ES-I3 (cell line): Measurements from ENCODE around the gene LARP1.

ENCODE experiments used
- H3K36me3 ChIP-seq: 2 replicates; pipeline ENCODE4 v1.6.1; 2013; ENCODE audit warnings: mild to moderate bottlenecking, low read length, control low read depth, moderate library complexity; ENCODE audit not compliant: insufficient read depth
- H3K4me1 ChIP-seq: 2 replicates; pipeline ENCODE4 v1.6.1; 2013; ENCODE audit warnings: mild to moderate bottlenecking, control low read depth, low read length; ENCODE audit not compliant: insufficient read depth
- H3K9ac ChIP-seq: 2 replicates; pipeline ENCODE4 v1.6.1; 2013; ENCODE audit warnings: low read depth, mild to moderate bottlenecking, low read length, moderate library complexity
- H3K9me3 ChIP-seq: 2 replicates; pipeline ENCODE4 v1.6.1; 2013; ENCODE audit warnings: mild to moderate bottlenecking, low read length, moderate library complexity; ENCODE audit not compliant: control insufficient read depth, insufficient read depth

The LARP1 gene

GRCh38 chr5:154782812-154783592 lies 27.8 kb downstream of the LARP1 start:
- Histone ChIP-seq H3K4me1 (peaks cover 38% of the 10 kb centered on the region), H3K36me3 (no peaks in the 10 kb centered on the region), H3K9me3 (no peaks in the 10 kb centered on the region), H3K9ac (no peak overlapping the region)

- Histone ChIP-seq H3K9me3 (no peaks in the 10 kb centered on the region), H3K36me3 (no peaks in the 10 kb centered on the region), H3K9ac (no peak overlapping the region), H3K4me1 (peaks cover 38% of the 10 kb centered on the region)
These were observed 28.7 kb downstream of the LARP1 start for GRCh38 chr5:154783774-154784460.

- Histone ChIP-seq H3K4me1 (peaks cover 35% of the 10 kb centered on the region), H3K9me3 (no peaks in the 10 kb centered on the region), H3K9ac (no peak overlapping the region), H3K36me3 (no peaks in the 10 kb centered on the region)
These were observed 29.7 kb downstream of the LARP1 start for GRCh38 chr5:154784856-154785255.

GRCh38 chr5:154786414-154786813 lies 31.2 kb downstream of the LARP1 start:
- Histone ChIP-seq H3K36me3 (peaks cover 12% of the 10 kb centered on the region; the same call in 1 of the 2 replicates), H3K4me1 (peaks cover 34% of the 10 kb centered on the region), H3K9me3 (no peaks in the 10 kb centered on the region), H3K9ac (no peak overlapping the region)

- H3K4me1 ChIP-seq, result peaks cover 16% of the 10 kb centered on the region
- H3K9ac ChIP-seq, result no peak overlapping the region
- no peaks in the 10 kb centered on the region for H3K9me3 ChIP-seq
- peaks cover 28% of the 10 kb centered on the region for H3K36me3 ChIP-seq
These were observed 33.0 kb downstream of the LARP1 start for GRCh38 chr5:154788212-154788611.

GRCh38 chr5:154791535-154791934 lies 36.4 kb downstream of the LARP1 start:
- H3K4me1 ChIP-seq, result no peaks in the 10 kb centered on the region
- peaks cover 45% of the 10 kb centered on the region for H3K36me3 ChIP-seq
- no peaks in the 10 kb centered on the region for H3K9me3 ChIP-seq
- H3K9ac ChIP-seq, result no peak overlapping the region

- Histone ChIP-seq H3K4me1 (no peaks in the 10 kb centered on the region), H3K9me3 (no peaks in the 10 kb centered on the region), H3K36me3 (peaks cover 57% of the 10 kb centered on the region), H3K9ac (no peak overlapping the region)
These were observed 38.7 kb downstream of the LARP1 start for GRCh38 chr5:154793599-154794524.

GRCh38 chr5:154794525-154795234 lies 39.5 kb downstream of the LARP1 start:
- no peak overlapping the region for H3K9ac ChIP-seq
- H3K4me1 ChIP-seq, result no peaks in the 10 kb centered on the region
- peaks cover 64% of the 10 kb centered on the region for H3K36me3 ChIP-seq
- H3K9me3 ChIP-seq, result no peaks in the 10 kb centered on the region

- no peaks in the 10 kb centered on the region for H3K4me1 ChIP-seq
- no peaks in the 10 kb centered on the region for H3K9me3 ChIP-seq
- H3K9ac ChIP-seq, result no peak overlapping the region
- H3K36me3 ChIP-seq, result peaks cover 68% of the 10 kb centered on the region
These were observed 40.0 kb downstream of the LARP1 start for GRCh38 chr5:154795235-154795596.

- Histone ChIP-seq H3K9ac (no peak overlapping the region), H3K36me3 (peaks cover 70% of the 10 kb centered on the region), H3K9me3 (no peaks in the 10 kb centered on the region), H3K4me1 (no peaks in the 10 kb centered on the region)
These were observed 42.6 kb downstream of the LARP1 start for GRCh38 chr5:154797762-154798161.

GRCh38 chr5:154800582-154800981 lies 45.4 kb downstream of the LARP1 start:
- H3K9me3 ChIP-seq, result no peaks in the 10 kb centered on the region
- H3K4me1 ChIP-seq, result no peaks in the 10 kb centered on the region
- peaks cover 79% of the 10 kb centered on the region for H3K36me3 ChIP-seq
- H3K9ac ChIP-seq, result no peak overlapping the region

- no peak overlapping the region for H3K9ac ChIP-seq
- no peaks in the 10 kb centered on the region for H3K4me1 ChIP-seq
- peaks cover 84% of the 10 kb centered on the region for H3K36me3 ChIP-seq
These were observed 45.9 kb downstream of the LARP1 start for GRCh38 chr5:154801083-154801482.

GRCh38 chr5:154802050-154802449 lies 46.9 kb downstream of the LARP1 start:
- H3K9me3 ChIP-seq, result no peaks in the 10 kb centered on the region
- no peaks in the 10 kb centered on the region for H3K4me1 ChIP-seq
- H3K9ac ChIP-seq, result no peak overlapping the region
- H3K36me3 ChIP-seq, result peaks cover 82% of the 10 kb centered on the region

More at GRCh38 chr5:154801083-154801482, 45.9 kb downstream of the LARP1 start:
- no peaks in the 10 kb centered on the region for H3K9me3 ChIP-seq

GRCh38 chr5:154806176-154806575 lies 51.0 kb downstream of the LARP1 start:
- Histone ChIP-seq H3K9ac (no peak overlapping the region), H3K4me1 (no peaks in the 10 kb centered on the region), H3K36me3 (peaks cover 76% of the 10 kb centered on the region), H3K9me3 (no peaks in the 10 kb centered on the region)
